SIG-M5 treated with dmso at 0.1 percent for 504 hours (cell line): Measurements from ENCODE around the gene CHTOP.
"Not testable (repeated sequence)": the region's sequence is repeated elsewhere in the genome, so short reads cannot be mapped to it uniquely, and the experiment has no call there.

ENCODE experiments used
- DNase-seq: peaks from one replicate; lab custom pipeline; 2025; ENCODE audit not compliant: unreplicated experiment; lab: John Stamatoyannopoulos, UW

Gene CHTOP, protein sequence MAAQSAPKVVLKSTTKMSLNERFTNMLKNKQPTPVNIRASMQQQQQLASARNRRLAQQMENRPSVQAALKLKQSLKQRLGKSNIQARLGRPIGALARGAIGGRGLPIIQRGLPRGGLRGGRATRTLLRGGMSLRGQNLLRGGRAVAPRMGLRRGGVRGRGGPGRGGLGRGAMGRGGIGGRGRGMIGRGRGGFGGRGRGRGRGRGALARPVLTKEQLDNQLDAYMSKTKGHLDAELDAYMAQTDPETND

GRCh38 chr1:153633754-153634665, at the start of gene CHTOP:
CHTOP (plus strand) TSS chr1:153634066; CDS start chr1:153636589, 2,523 bp downstream.
- peak; percentile 98 for DNase-seq

- no peak for DNase-seq
Observed at GRCh38 chr1:153585006-153585405, 48.9 kb upstream of the CHTOP start.

- DNase-seq, result no peak
Observed at GRCh38 chr1:153586347-153586746, 47.5 kb upstream of the CHTOP start.

DNA sequence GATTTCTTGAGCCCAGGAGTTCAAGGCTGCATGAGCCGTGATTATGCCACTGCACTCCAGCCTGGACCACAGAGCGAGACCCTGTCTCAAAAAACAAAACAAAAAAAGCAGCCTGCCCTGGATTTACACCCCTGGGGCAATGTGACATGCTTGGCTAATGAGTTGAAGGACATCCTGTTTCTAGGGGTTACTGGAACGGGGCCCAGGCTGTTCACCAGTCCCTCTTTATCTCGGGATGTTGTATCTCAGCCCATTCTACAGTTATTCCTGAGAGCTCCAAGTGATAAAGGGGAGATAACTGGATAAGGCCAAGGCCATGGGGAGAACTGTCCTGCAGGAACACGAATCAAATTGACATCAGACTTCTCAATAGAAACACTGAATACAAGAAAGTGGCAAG, 46.6 kb upstream of the CHTOP start:
- DNase-seq, result no peak

- DNase-seq, result not testable (repeated sequence)
Observed at GRCh38 chr1:153588033-153588432, 45.8 kb upstream of the CHTOP start.

DNA sequence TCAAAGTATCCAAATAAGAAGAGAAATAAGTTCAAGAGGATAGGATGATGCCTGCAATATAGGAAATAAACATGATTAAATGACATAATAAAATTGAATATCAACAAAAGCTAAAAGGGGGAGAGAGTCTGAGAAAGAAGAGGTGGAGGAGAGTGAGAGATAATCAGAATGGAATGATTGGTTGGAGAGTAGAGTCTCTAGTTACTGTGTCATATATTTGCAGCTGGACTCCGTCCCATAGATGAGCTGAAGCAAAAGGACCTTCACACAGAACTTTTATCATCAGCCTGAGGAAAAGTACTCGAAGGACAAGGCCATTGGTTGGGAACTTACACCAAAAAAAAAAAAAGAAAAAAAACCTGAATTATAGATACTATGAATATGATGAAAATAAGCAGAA, 45.4 kb upstream of the CHTOP start:
- no peak for DNase-seq

DNA sequence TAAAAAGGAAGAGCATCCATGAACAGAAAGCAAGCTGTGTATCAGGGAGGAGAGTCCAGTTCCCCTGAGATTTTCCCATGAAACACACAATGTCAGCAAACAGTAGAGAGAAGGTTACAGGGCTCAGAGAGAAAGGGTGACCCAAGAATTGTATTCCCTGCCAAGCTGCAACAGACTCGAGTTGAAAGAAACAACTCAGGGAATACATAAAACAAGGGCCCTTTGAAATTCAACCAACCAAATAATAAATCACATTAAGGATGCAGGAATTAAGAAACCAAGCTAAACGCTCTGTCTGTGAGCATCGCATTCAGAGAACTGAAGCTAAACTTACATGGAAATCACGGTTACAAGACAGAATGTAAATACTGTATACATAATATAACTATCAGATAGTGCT, 41.1 kb upstream of the CHTOP start:
- no peak for DNase-seq

DNA sequence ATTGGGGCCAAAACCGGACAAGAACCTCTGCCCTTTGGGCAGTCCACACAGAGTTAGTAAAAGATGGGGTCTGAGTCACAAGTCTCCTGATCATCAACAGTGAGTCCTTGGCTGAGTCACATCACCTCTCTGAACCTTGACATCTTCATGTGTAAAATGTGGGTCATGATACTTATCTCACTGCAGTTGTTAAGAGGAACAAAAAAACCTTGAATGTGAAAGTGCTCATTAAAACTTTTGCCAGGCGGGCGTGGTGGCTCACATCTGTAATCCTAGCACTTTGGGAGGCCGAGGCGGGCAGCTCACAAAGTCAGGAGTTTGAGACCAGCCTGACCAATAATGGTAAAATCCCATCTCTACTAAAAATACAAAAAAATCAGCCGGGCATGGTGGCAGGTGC, 36.7 kb upstream of the CHTOP start:
- DNase-seq, result peak; percentile 31

GRCh38 chr1:153598309-153599172, 35.3 kb upstream of the CHTOP start:
- peak; percentile 100 for DNase-seq

DNA sequence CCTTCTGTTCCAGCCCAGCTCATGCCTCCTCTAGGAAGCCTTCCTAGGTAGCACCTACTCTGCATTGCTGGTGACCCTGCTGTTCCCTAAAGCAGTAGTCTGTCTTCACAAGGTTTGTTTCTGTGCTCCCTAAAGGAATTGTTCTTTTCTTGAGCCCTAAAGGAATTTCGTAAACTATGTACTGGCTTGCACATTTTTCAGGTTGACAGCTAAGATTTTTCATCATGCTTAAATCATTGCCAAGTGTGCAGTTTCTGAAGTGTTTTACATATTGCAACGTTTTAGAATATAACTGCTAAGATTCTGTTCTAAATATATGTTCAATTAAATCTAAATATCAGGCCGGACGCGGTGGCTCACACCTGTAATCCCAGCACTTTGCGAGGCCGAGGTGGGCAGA, 34.0 kb upstream of the CHTOP start:
- no peak for DNase-seq

DNA sequence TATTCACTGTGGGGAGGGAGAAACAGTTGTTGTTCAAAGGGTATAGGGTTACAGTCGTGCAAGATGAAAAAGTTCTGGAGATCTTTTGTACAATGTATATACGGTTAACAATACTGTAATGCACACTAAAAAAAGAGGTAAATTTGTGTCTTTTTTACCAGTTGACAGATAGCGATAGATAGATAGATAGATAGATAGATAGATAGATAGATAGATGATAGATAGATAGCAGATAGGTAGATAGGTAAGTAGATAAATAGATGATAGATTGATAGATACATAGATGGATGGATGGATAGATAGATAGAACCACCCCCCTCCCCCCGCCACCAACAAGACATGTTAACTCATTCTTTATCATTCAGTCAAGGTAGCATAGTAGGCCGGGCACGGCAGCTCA, 31.1 kb upstream of the CHTOP start:
- DNase-seq, result no peak

DNA sequence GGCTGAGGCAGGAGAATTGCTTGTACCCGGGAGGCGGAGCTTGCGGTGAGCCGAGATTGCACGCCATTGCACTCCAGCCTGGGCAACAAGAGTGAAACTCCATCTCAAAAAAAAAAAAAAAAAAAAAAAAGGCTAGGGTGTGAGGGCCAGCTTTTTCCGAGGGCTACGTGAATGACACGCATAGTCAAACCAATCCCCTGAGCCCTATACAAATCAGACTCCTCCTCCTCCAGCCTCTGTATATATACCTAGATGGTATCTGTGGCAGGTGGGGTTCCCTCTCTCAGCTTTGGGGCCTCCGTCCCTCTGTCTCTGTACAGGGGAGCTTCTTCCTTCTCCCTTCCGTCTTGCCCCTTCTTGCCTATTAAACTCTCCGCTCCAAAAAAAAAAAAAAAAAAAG, 27.7 kb upstream of the CHTOP start:
- no peak for DNase-seq

- DNase-seq, result no peak
Observed at GRCh38 chr1:153607381-153607780, 26.5 kb upstream of the CHTOP start.

DNA sequence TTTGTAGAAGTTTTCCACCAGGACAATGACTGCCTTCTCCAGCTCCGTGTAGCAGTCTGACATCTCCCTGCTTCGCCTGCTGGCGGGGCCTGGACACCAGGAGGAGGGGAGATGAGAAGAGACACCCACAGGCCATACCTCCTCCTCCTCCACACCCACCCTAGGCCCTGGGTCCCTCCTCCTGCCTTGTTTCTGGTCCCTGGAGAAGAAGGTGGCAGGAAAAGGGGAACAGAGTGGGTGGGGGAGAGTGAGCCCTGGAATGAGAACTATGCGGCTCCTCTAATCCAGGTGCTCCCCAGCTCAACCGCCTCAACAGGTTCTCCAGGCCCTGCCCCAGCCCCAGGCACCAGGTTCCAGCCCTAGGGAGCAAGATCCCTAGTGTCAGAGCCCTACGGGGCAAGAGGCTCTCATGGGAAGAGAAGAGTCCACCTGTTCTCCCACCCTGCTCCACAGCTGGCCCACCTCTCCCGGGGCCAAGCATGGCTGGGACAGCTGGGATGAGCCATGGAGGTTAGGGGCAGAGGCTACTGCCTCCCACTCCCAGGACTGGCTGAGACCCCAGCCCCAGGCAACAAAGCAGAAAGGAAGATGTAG, 25.7 kb upstream of the CHTOP start:
- DNase-seq, result peak; percentile 52

- DNase-seq, result peak; percentile 68
Observed at GRCh38 chr1:153608742-153609584, 24.9 kb upstream of the CHTOP start.

DNA sequence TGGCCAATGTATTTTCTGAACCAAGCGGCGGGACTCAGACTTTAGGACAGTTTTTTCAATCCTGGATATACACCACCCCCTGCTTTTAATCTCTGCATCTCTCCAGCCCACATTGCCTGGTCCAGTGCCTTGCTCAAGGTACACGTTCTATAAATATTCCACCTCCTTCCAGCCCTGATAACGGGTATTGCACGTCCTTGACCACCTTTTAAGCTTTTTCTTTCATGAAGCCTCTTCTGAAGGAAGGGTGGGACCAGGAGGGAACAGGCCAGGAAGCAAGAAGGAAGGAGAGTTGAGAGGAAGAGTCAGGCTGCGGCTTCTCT, 24.3 kb upstream of the CHTOP start:
- no peak for DNase-seq

DNA sequence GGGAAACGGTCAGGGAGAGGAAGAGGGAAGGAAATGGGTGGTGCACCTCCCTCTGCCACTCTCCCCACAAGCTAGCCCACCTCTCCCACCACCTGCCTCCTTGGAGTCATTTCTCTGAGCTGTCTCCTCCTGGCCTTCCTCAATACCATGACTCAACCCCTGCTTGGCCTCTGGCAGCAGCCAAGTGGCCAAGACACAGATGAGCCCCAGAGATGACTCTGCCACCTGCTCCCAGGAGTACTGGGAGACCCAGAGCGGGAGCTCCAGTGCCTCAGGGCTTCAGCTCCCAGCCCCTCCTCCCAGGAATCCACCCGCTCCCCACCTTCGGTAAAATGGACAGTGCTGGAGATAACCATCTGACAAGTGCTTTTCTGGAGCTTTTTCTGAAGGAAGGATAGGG, 23.5 kb upstream of the CHTOP start:
- DNase-seq, result no peak

DNA sequence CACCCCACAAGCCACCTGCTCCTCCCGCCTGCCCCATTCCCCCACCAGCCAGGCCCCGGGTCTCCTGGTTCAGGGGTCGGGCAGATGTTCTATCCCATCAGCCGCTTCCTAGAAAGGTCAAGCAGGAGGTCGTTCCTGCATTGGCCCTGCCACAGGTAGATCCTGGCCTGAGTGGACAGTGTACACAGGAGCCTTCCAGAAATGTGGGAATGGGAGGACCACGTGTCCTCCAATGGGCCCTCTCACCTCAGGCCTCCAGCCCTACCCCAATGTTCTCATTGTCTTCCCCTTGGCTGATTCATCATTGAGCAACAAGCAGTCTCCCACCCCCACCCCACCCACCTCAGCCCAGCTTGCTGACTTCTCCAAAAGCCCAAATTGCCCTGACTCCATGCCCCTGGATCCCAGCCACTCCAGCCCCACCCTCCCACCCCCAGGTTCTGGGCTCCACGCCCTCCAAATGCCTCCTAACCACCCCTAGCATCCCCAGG, 23.0 kb upstream of the CHTOP start:
- peak; percentile 45 for DNase-seq

GRCh38 chr1:153611356-153611755, 22.5 kb upstream of the CHTOP start:
- no peak for DNase-seq

- DNase-seq, result no peak
Observed at GRCh38 chr1:153612111-153612754, 21.6 kb upstream of the CHTOP start.
